ENCODE measurements around the gene SSTR3.

Gene SSTR3

GRCh38 chr22:37169947-37170688 lies 42.2 kb downstream of the SSTR3 start:
- no peak for DNase-seq

- DNase-seq = no peak
These were observed 42.9 kb downstream of the SSTR3 start for GRCh38 chr22:37169406-37169805.

GRCh38 chr22:37167981-37168647 lies 44.2 kb downstream of the SSTR3 start:
- DNase-seq = no peak

- DNase-seq = no peak
These were observed 44.9 kb downstream of the SSTR3 start for GRCh38 chr22:37167176-37167980.

- DNase-seq = peak in 56 of 58 donors; percentile 18 to 84 (median 60)
These were observed 45.6 kb downstream of the SSTR3 start for GRCh38 chr22:37166675-37167066.

GRCh38 chr22:37165940-37166674 lies 46.2 kb downstream of the SSTR3 start:
- DNase-seq = no peak

GRCh38 chr22:37165066-37165465 lies 47.2 kb downstream of the SSTR3 start:
- DNase-seq = no peak

GRCh38 chr22:37164505-37164887 lies 47.8 kb downstream of the SSTR3 start:
- DNase-seq = no peak

GRCh38 chr22:37163575-37164504 lies 48.4 kb downstream of the SSTR3 start:
- DNase-seq = no peak

- DNase-seq = no peak
These were observed 49.2 kb downstream of the SSTR3 start for GRCh38 chr22:37163096-37163489.

- DNase-seq = no peak
These were observed 49.8 kb downstream of the SSTR3 start for GRCh38 chr22:37162221-37163095.

GRCh38 chr22:37161443-37161842 lies 50.8 kb downstream of the SSTR3 start:
- DNase-seq = no peak

GRCh38 chr22:37160027-37160426 lies 52.2 kb downstream of the SSTR3 start:
- no peak for DNase-seq

GRCh38 chr22:37158963-37159290 lies 53.4 kb downstream of the SSTR3 start:
- DNase-seq = no peak

- no peak for DNase-seq
These were observed 54.6 kb downstream of the SSTR3 start for GRCh38 chr22:37157516-37158285.

GRCh38 chr22:37156686-37157435 lies 55.4 kb downstream of the SSTR3 start:
- DNase-seq = no peak

- DNase-seq = no peak
These were observed 56.3 kb downstream of the SSTR3 start for GRCh38 chr22:37155971-37156370.
